Activated T-helper 9 cell treated with anti-CD3 and anti-CD28 coated beads, Interleukin-2, amount 50 U/mL, for 16 hours (primary cell): ENCODE measurements around the gene ATP8B4.

ENCODE experiments used
- DNase-seq: peaks from one replicate; pipeline ENCODE4 v3.0.0-alpha.2; 2020; ENCODE audit warnings: low read depth

Gene ATP8B4

DNA sequence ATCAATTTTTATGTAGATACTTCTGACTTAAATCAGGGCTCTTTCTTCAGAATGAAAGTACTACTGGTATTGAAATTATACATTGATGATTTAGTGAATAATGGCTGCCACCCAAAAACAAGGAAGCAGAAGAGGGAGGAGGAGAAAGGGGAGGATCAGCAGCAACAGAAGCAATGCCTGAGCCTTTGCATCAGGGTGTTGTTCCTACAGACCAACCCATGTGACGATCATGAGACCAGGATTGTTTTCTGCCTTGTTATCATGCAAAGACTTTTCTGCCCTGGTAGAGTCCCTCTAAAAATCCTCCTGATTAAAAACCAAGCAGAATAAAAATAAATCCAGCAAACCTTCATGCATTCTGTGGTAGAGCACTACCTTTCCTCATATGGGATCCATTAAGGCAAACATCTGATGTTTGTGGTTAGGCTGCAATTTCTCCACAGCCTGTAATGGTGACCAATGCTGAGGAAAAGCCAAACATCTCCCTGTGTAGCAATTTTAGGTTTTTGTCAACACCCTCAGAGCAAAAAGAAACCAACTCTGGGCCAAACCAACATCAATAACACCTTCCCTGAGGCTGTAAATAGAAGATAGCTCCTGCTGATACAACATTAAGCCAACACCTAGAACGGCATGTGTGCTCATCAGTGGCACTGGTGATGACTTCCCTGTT, 191.7 kb downstream of the ATP8B4 start:
- DNase-seq, result no peak

DNA sequence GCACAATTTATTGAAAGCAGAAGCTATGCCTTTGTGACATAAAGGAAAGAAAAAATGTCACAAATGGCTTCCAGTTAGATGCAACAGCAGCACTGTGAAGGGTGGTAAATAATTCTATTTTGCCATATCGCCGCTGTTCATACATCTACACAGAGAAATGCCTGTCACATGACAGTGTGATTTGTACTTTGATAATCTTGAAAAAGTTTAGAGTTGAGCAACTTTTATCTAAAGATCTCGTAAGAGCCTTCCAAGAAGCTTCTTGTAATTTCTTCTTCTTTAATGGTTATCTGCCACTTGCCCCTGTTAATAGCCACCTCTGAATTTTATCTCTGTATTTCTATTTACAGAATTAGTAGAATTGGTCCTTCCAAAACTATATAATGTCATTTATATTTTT, 192.3 kb downstream of the ATP8B4 start:
- no peak for DNase-seq

DNA sequence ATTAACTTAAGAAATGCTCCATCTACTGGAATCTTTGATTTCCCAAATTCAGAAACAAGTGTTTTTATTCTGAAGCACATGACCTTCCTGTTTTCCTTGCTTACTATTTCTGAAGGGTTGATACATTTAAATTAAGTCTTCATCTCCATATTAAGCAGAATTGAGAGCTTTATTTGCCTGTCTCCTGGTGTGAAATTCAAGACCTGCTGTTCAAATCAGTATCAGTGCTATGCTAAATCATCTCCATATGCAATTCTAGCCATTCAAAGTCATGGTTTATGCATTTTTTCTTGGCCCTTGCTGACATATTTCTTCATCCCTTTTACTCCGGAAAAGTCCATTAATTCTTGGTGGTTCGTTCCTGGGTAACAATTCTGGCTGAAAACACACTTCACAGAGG, 195.4 kb downstream of the ATP8B4 start:
- no peak for DNase-seq

DNA sequence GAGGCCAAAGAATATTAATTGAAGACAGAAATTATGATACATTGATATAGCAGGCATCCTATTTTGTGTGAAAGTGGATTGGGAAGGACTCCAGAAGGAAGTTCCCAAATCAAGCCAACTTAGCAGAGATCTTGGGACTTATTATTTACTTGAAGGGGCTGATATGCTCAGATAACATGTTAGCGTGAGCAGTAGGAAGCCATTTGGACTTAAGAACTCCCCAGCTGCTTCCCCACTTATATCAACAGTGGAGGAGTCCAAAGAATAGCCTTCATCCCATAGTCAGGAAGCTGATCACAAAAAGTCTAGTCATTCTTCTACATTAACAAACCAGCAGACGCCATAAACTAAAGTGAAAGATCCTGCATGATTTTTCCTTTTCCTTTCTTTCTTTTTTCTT, 200.0 kb downstream of the ATP8B4 start:
- DNase-seq, result no peak

DNA sequence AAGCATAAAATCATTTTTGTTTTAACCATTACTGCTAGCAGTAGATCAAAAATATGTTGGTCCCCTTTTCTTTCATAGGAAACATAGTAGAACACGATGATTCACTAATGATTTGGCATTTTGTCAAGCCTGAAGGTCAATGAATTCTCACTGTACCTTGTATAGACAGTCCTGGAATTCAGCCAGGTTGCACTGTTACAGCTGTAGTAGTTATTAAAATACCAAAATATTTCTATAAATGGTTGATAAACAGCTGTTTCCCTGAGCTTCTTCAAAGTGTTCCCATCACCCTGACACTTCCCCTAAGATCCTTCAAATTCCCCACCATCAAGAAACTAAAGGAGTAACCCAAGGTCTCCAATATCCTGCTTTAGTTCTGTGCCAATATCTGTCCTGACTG, 200.9 kb downstream of the ATP8B4 start:
- no peak for DNase-seq

DNA sequence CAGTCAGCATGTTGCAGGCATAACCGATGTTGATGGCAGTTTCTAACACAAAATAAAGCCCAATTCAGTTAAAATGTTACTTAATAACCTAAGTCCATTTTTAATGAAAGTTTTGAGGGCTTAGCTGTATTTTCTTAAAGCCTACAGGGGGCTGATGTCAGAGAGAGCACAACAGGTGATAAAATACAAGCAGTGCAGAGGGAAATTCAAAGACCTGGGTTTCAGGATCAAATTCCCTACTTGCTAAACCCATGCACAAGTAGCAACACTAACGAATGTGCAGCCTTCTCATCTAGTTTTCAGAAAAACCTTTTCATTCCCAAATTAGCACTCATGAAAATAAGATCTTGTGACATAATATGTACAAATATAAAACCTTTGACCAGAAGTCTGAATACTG, 202.0 kb downstream of the ATP8B4 start:
- DNase-seq, result no peak

DNA sequence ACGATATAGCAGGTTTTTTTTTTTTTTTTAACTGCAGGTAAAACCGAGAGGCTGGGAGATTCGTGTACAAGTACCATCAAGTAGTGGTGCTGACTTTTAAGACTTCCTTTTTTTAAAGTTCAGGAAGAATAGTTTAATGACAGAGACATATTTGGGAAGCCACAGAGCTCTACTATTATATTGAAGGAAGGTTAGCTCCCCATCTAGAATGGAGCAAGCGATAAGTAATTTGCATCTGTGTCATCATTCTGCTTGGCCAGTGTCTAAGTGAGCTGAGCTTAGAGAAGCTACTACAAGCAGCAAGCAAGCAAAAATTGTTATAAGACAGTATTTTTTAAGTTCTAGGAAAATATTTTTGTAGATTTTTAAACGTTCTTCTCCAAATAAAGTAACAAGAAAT, 203.2 kb downstream of the ATP8B4 start:
- no peak for DNase-seq

DNA sequence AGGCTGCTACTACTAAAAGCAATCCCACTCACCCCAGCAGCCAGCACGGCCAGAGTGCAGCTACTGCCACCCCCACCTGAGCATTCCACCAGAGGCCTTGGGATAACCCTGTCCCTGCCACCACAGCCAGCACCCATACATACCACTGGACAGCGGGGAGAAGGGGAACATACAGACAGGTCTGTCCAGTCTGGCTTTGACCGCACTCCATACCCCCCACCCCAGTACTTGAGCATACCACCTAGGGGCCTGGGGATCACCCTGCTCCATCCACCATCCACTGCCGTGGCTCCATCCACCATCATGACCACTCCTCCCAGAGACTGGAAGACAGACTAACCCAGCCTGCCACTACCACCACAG, 210.1 kb downstream of the ATP8B4 start:
- no peak for DNase-seq

DNA sequence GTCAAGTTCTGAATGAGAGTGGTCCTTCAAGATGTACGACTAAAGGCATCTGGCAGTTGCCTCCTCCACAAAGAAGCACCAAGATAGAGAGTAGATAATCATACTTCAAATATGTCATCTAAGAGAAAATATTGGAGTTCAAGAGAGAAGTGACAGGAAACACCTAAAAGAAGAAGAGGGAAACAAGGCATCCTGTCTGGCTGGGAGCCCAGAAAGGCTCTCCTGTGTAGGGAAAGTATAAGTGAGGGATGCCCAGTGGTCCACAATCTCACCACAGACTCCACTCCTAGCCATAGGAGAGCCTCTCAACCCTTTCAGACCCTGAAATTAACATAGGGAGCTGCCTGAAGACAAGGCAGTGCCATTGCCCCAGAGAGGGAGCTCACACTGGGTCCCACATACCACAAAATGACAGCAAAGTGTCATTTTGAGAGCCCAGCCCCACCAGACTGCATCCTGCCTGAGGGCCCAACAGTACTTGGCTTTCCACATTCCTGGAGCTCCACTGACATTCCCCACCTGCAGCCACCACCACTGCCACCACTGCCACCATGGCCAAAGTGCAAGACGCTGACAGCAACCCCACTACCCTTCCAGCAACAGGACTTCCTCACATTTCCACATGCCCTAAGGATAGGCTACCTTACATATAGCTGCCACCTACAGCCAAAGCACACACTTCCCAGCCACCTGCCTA, 210.6 kb downstream of the ATP8B4 start:
- DNase-seq, result no peak

DNA sequence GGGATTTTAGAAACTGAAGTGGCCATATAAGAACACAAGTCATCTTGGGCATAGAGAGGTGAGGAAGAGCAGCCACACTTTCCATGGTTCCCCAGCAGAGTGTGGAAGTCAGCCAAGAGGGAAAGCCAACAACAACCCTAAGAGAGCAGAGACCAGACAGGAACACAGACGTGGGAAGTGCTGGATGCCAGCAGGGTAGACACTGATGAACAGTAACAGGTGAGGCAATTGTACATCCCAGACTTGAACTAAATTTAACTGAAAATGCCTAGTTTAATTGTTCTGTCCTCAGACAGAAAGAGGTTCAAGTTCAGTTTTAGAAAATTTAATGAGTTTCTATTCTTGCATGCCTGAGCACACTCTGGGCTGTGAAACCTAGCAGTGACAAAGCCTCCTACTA, 212.1 kb downstream of the ATP8B4 start:
- DNase-seq, result no peak

DNA sequence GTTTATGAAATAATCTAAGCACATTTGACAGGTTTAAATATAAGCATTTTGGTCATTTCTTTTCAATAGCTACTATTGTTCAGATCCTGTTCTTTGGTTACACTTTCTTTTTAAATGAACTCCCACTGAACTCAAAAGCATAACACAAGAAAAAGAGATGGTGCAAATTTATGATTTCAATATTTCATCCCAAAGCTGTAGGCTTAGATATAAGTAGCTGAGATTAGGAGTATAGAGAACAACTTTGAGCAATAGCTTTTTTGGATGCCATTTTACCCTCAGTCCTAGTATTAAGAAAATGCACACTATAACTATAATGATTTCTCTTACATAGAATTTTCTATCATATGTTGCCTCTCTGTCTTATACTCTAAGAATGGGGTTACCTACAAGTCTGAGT, 213.8 kb downstream of the ATP8B4 start:
- DNase-seq, result no peak

DNA sequence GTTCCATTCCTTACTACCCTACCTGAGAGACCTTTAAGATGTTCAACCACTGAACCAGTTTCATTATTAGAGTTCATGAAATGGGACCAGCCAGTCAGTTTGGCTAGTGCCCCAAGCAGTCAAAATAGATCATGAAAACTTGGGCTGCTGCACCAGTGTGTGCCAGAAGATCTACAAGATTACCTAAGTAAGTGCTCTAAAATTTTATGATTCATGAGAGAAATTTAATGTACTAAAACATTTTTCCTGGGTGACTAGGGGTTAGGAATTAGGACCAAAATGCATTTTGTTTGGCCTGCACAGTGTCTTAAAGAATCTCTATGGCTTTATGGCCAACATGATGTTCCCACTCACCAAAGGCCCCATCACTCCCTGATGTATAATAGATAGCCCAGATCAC, 214.7 kb downstream of the ATP8B4 start:
- DNase-seq, result no peak

DNA sequence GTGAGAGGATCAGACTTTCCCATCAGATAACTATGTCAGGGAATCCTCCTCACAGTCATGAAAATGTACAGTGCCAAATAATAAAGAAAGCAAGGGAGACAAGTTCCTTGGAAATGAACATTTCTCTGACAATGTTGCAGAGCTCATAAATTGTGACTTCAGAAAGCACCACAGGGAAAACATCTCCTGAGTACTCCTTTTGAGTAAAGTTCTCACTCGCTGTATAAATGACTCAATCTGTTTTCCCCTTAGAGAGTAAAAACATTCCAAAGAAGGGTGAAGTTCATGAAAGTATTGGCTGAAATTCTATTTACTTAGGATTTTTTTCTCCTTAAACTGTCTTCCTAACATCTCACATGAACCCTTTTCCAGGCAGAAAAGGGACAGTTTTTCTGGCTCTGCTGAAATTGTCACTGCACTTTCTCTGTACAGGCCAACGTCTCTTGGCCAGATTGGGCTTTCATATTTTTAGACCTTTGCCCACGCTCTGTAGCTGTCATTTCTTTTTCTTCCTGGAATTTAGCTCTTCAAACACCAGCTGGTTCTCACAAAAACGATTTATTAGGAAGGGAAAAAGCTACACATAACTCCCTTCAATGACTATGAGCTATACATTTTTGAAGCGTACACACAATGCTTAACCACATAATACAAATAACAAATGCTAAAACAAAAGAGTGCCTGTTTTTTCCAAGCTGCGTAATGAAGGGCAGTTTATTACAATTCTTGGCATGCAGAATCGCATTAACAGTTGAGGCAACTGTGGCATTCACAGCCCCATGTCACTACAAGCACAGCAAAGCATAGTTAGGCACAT, 216.1 kb downstream of the ATP8B4 start:
- DNase-seq, result no peak

DNA sequence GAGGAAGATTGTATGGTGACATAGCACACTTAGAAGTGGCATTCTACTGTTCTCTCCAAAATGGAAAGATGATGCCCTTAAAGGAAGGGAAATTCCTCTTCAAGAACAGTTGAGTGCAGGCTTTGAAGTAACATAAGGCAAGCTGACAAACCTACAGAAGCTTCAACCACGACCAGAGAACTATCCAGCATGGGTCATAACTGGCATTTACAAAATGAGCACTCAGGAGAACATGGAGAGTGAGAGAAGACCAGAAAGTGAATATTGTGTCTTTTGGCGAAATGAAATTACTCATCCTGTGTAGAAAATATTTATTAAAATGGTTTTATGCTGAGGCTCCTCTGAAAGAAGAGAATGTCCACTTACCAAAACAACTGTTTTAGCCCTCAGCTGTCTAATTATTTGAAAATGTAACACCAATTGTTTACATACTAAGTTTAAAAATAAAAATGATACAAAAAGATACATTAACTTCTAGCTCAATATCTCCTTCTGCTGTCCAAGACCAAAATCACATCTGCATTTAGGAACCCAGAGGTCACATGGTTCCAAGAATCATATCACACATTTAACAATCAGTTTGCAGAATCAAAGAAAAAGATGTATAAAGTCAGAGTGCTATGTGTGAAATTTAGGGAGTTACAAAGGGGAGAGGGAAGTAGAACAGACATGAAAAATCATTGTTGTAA, 216.9 kb downstream of the ATP8B4 start:
- DNase-seq, result no peak

DNA sequence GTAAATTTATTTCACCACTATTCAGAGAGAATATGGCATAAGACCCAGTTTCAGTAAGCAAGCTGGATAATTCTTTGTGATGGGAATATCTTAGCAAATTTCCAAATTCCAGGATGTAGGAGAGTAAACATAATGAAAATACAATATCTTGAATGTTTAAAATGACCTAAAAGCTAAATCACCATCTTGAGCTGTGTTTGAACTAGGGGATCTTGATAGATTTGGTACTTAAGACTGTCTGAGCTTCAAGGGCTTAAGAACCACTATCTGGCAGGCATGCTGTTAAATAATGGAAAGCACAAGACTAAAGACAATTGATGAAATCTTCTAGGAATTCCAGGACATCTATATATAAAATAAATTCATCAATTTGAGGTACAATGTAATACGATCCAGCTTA, 217.7 kb downstream of the ATP8B4 start:
- no peak for DNase-seq

DNA sequence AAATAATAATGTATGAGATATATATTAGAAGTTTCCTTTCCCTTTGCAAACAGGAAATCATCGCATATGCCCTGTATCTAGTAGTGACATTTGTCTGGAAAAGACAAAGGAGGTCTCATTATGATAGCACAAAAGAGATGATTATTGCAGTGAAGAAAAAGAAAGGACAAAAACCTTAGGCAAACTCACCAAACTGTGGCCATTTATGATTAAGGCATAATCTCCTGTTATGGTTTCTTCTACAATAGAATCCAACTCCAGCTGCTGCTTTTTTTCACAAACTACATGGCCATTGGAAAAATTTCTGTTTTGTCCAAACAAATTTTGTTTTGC, 218.2 kb downstream of the ATP8B4 start:
- no peak for DNase-seq

DNA sequence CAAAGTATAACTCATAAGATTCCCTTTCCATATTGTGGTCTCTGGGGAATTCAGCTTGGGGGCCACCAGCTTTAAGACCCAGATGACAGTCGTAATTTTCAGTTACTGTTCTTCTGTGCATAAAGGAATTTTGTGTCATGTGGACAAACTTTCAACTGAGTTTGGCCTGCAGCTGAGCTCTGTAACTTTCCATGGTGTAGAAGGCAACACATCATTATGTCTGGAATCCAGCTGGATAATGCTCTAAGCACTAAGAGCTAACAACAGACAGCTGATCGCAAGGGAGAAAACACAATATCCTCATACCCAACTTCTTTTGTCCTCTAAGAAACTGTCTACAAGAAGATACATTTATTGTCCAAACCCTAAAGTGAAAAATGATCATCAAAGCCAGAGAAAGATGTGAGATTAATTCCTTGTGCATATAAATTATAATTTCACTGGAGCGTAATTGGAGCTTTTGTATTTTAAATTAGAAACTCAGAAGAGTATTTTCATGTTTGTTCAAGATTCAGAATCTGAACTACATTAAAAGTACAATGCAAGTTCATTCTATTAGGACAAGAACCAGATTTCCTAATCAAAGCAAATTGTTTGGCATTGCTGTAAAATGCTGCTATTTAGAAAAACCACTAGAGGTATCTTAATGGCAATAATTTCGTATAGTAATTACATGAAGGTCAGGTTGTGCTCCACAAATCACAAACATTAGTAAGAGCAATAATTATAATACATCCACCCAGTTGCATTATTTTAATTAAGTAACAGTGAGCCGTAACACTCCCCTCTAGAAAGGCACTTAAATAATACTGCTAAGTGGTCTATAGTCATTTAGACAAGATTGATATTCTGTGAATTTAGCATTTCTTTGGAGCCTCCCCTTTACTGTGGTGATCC, 218.8 kb downstream of the ATP8B4 start:
- DNase-seq, result no peak

DNA sequence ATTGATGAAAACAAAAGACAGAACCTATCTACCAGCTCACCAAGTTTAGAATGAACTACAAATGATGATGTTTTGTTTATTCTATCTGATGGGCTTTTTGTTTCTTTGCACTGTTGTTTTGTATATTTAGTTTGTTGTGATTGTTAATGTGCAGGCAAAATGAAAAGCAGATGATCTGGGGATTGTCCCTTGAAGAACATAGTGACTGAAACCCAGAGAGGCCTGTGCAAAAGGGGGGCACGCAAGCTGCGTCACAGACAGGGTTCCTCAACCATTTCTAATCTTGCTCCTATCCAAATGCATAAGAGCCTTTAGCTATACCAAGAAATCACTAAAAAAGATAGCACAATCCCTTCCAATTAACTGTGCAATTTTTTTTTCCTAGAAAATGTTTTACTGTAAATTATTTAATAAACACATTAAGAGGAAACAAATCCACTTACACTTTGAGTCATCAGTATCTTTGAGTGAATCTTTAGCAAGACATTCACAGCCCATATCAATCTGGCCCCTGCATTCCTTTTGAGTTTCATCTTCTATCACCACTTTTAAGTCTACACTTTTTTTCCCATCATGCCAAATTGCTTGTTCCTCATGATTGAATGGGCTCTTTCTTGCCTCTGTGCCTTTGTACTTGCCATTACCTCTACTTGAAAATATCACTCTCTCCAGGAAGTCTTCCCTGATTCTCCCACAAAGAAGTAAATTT, 220.3 kb downstream of the ATP8B4 start:
- no peak for DNase-seq

DNA sequence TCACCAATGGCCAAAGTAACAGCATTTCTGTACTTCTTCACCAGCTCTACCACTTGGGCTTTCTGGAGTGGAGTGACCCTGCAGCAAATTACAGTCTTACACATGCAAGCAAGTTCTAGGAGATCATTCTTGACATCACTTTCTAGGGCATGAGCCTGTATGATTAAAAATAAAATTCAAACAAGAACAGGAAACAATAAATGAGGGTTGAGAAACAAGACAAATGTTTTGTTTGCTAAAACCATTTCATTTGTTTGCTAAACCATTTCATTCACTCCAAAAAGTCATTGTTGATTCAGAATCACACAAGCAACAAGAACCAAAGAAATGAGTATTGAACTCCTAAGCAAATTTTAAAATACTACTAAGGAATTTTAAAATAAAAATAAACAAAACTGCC, 220.9 kb downstream of the ATP8B4 start:
- DNase-seq, result no peak

DNA sequence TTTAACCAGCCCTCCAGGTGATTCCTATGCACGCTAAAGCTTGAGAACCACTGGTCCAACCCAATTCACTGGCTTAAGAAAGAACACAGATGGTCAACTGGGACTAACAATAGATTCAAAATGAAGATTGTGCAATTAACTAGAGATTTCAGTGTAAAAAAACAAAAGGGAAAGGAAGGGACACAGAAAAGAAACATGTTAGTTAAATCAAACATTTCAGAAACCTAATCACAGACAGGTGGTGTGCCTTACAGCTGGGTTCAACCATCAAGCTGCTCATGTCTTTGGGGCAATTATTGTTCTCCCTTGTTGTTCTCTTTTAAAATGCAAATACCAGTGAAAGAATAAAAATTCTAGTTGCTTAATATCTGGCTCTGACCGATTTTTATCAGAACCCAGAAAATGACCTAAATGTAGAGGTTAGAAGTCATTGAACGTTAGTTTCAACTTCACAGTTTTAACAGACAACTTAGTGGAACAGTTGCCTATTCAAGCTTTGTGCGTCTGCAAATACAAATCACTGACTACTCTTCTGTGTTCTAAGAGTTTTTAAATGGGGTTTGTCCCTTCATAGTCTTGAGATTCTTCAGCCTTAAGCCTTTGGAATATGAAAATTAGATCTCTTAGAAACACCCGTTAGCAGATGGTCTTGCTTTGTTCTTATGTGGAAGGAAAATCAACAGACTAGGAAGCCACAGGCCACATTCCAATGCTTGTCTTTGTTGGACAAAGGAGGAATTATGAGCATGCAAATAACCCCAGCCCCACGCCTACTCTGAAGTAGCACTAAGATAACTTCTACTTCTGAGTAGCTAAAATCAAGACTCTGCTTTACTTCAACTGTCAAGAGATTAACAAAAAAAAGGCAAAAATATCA, 223.4 kb downstream of the ATP8B4 start:
- DNase-seq, result no peak
